Heart left ventricle (tissue), 16 donors: ENCODE data around the gene CCDC88B. TPM values are rescaled to one million over a fixed set of nuclear protein-coding genes. Genes with fewer than 3 reads are reported as not detected.

Source experiments
- ATAC-seq, 4 donors: fragments of 200-7000 bp; cut with Tn5 transposase; one replicate each; pipeline ENCODE4 v1.9.1; 2020 to 2022; ENCODE audit warnings: moderate library complexity in 4 of 4, mild to moderate bottlenecking in 3 of 4, moderate number of reproducible peaks in 1 of 4
- DNase-seq, 5 donors: peaks; one replicate each; pipeline ENCODE4 v3.0.0-alpha.2; 2020
- H3K27ac ChIP-seq, 12 donors: fragments of 200-600 bp; sonication (generic) in 4 of 12; one replicate each; pipeline versions ENCODE4 v1.5.0 to v1.8.0; 2016 to 2022; ENCODE audit warnings: mild to moderate bottlenecking in 2 of 12
- H3K27me3 ChIP-seq, 9 donors: fragments of 200-600 bp; sonication (generic) in 2 of 9; one replicate each; pipeline versions ENCODE4 v1.5.1 to v1.8.0; 2016 to 2022; ENCODE audit warnings: mild to moderate bottlenecking in 3 of 9
- H3K36me3 ChIP-seq, 9 donors: fragments of 200-600 bp; sonication (generic) in 2 of 9; one replicate each; pipeline versions ENCODE4 v1.5.0 to v1.8.0; 2018 to 2022; ENCODE audit warnings: mild to moderate bottlenecking in 2 of 9
- H3K4me1 ChIP-seq, 12 donors: fragments of 200-600 bp; sonication (generic) in 4 of 12; one replicate each; pipeline versions ENCODE4 v1.5.0 to v1.8.0; 2016 to 2022; ENCODE audit warnings: mild to moderate bottlenecking in 3 of 12
- H3K4me3 ChIP-seq, 12 donors: fragments of 200-600 bp; sonication (generic) in 4 of 12; one replicate each; pipeline versions ENCODE4 v1.5.0 to v1.8.0; 2017 to 2022; ENCODE audit warnings: mild to moderate bottlenecking in 9 of 12, moderate library complexity in 4 of 12
- H3K9me3 ChIP-seq, 12 donors: fragments of 200-600 bp; sonication (generic) in 4 of 12; one replicate each; pipeline versions ENCODE4 v1.5.0 to v1.8.0; 2016 to 2022; ENCODE audit warnings: mild to moderate bottlenecking in 1 of 12
- CTCF ChIP-seq, 12 donors: fragments of 200-600 bp; sonication (generic) in 4 of 12; IDR thresholded peaks; one replicate each; pipeline versions ENCODE4 v1.5.0 to v1.8.0; 2018 to 2022; ENCODE audit warnings: antibody characterized with exemption in 12 of 12, mild to moderate bottlenecking in 5 of 12
- POLR2A ChIP-seq, 2 donors: fragments of 450-650 bp; IDR thresholded peaks; one replicate each; pipeline ENCODE4 v1.6.1; 2017; ENCODE audit warnings: antibody characterized with exemption in 2 of 2, mild to moderate bottlenecking in 2 of 2, moderate library complexity in 2 of 2
- WGBS, 4 donors: extraction: QIAGEN DNeasy Blood & Tissue Kit in 2 of 4; methylation state at CpG; one replicate each; pipeline versions ENCODE4 v1.1.5 to v1.1.7; 2013 to 2018; 5-methylcytosine and 5-hydroxymethylcytosine counted together
- intact Hi-C, 10 donors: fragments of 100-400 bp; cut with DNase I; formaldehyde crosslinking; loops; one replicate each; pipeline versions ENCODE4 v1.11.1 to v1.14.2; 2022
- polyA plus RNA-seq, 2 donors: library from polyadenylated mRNA; stranded (reverse); fragments of 200-250 nt; gene quantifications; one replicate each; pipeline ENCODE4 v1.2.3, GENCODE V29; 2013
- total RNA-seq, 9 donors: library from RNA; depleted of rRNA in 2 of 9; stranded (reverse); fragments of >200 nt in 2 of 9; fragmentation: NEBNext Ultra II Directional in 3 of 9; extraction: Animal tissue kit (Norgen Biotek cat#: 25700) in 3 of 9; gene quantifications; one replicate each; pipeline versions ENCODE4 v1.1.0 to v1.2.4, GENCODE V29; 2016 to 2023
- donor health status: ischemic (EF 13 %, LVEDD 7.1; RV severe dilation, severe dysfunction).
- donor health status: healthy with polysubstance abuse.
- donor health status: DM: no; HTN: yes; CAD: no.
- donor health status: DM: no; HTN: no; CAD: no.
- donor health status: ischemic (EF 25% LVEDD 6.9; RV normal size, moderate dysfunction).
- donor health status: ischemic (EF 25% LVEDD 5.7; RV mildly dilated, moderate dysfunction).
- donor health status: healthy.
- donor health status: DM: yes; HTN: yes; CAD: no.
- donor health status: ischemic (EF 35%, LVEDD 5.7; RV mildly dilated, moderate dysfunction).
- donor health status: nonischemic (EF 11% LVEDD 7.7; RV severe dilation, severe dysfunction).
- donor health status: DM: yes; HTN: yes; CAD: no.
- donor health status: PGD.
- donor health status: ischemic (EF 29% LVEDD 5.4; RV normal size, mild dysfunction).
- donor health status: nonischemic (EF 23%, LVEDD 6.1; RV moderate dilation, normal function).

CCDC88B gene
- total and polyA plus RNA-seq, 11 donors = 4.1 to 24.0 (median 8.1) TPM

- DNase-seq = no peak
- H3K4me3 ChIP-seq = peak overlapping the region in 5 of 12 donors; percentile 6 to 94 (median 82)
- WGBS, 4 donors = 74 to 81% (median 75%) methylated on average over 11 to 13 of the region's 13 CpGs
- H3K36me3 ChIP-seq = peaks cover 0 to 51% (median 48%) of the 10 kb centered on the region in 9 donors
- H3K4me1 ChIP-seq = peaks cover 3 to 41% (median 25%) of the 10 kb centered on the region in 12 donors
- H3K27ac ChIP-seq = peak overlapping the region in 1 of 12 donors; percentile 27
- H3K27me3 ChIP-seq = no peaks in the 10 kb centered on the region
- no peak for ATAC-seq
- H3K9me3 ChIP-seq = no peaks in the 10 kb centered on the region
- intact Hi-C loops = no loop called here
- no peak for TF ChIP-seq CTCF (IDR thresholded peaks at IDR 0.05)
- no peak for TF ChIP-seq POLR2A (IDR thresholded peaks at IDR 0.05)
Observed at GRCh38 chr11:64360448-64360921, 20.5 kb downstream of the CCDC88B start.

GRCh38 chr11:64361659-64362058, 21.7 kb downstream of the CCDC88B start:
- TF ChIP-seq CTCF (IDR thresholded peaks at IDR 0.05) (no peak), POLR2A (IDR thresholded peaks at IDR 0.05) (no peak)
- WGBS, 4 donors = 90 to 93% (median 91%) methylated on average over 9 to 18 of the region's 18 CpGs
- DNase-seq (no peak), ATAC-seq (no peak)
- H3K4me3 ChIP-seq = no peak overlapping the region
- intact Hi-C loops = no loop called here
- H3K4me1 ChIP-seq = peaks cover 3 to 36% (median 21%) of the 10 kb centered on the region in 12 donors
- no peaks in the 10 kb centered on the region for H3K9me3 ChIP-seq
- H3K27ac ChIP-seq = no peak overlapping the region
- peaks cover 2 to 63% (median 60%) of the 10 kb centered on the region in 9 donors for H3K36me3 ChIP-seq
- H3K27me3 ChIP-seq = no peaks in the 10 kb centered on the region

GRCh38 chr11:64362339-64362738, 22.3 kb downstream of the CCDC88B start:
- H3K9me3 ChIP-seq = no peaks in the 10 kb centered on the region
- DNase-seq (no peak), ATAC-seq (no peak)
- intact Hi-C loops = no loop called here
- H3K27me3 ChIP-seq = no peaks in the 10 kb centered on the region
- H3K4me3 ChIP-seq = no peak overlapping the region
- H3K36me3 ChIP-seq = peaks cover 2 to 70% (median 67%) of the 10 kb centered on the region in 9 donors
- H3K27ac ChIP-seq = no peak overlapping the region
- peaks cover 3 to 34% (median 21%) of the 10 kb centered on the region in 12 donors for H3K4me1 ChIP-seq
- TF ChIP-seq POLR2A (IDR thresholded peaks at IDR 0.05) = no peak
- TF ChIP-seq CTCF (IDR thresholded peaks at IDR 0.05) = no peak
- 93 to 95% (median 94%) methylated on average over 10 of the region's 10 CpGs for WGBS, 4 donors

- 92 to 98% (median 94%) methylated on average over 6 of the region's 6 CpGs for WGBS, 4 donors
- no peaks in the 10 kb centered on the region for H3K9me3 ChIP-seq
- DNase-seq = no peak
- H3K36me3 ChIP-seq = peaks cover 2 to 87% (median 85%) of the 10 kb centered on the region in 9 donors
- H3K4me3 ChIP-seq = no peak overlapping the region
- no peak overlapping the region for H3K27ac ChIP-seq
- TF ChIP-seq CTCF (IDR thresholded peaks at IDR 0.05) (no peak), POLR2A (IDR thresholded peaks at IDR 0.05) (no peak)
- H3K4me1 ChIP-seq = peaks cover 0 to 17% (median 8%) of the 10 kb centered on the region in 12 donors
- intact Hi-C loops = no loop called here
- H3K27me3 ChIP-seq = no peaks in the 10 kb centered on the region
- no peak for ATAC-seq
Observed at GRCh38 chr11:64364435-64364834, 24.4 kb downstream of the CCDC88B start.
